Type B pancreatic cell (in vitro differentiated cells): Measurements from ENCODE around the gene PSIP1. TPM values are rescaled to one million over a fixed set of nuclear protein-coding genes. Genes with fewer than 3 reads are reported as not detected.
A peak's percentile ranks its signal among the peaks of the same experiment; 100 is the strongest.

Experiments
- DNase-seq: peaks from one replicate; pipeline ENCODE4 v3.0.0; 2021; ENCODE audit warnings: mixed read lengths; ENCODE audit not compliant: unreplicated experiment; ENCODE audit errors: extremely low spot score
- H3K27ac Mint-ChIP-seq: 2 replicates; pipeline ENCODE4 v1.8.0; 2021; ENCODE audit warnings: mild to moderate bottlenecking, mixed read lengths
- H3K27me3 Mint-ChIP-seq: 2 replicates; pipeline ENCODE4 v1.8.0; 2021; ENCODE audit warnings: mixed read lengths
- H3K36me3 Mint-ChIP-seq: 2 replicates; pipeline ENCODE4 v1.8.0; 2021; ENCODE audit warnings: mixed read lengths
- H3K4me1 Mint-ChIP-seq: one replicate; pipeline ENCODE4 v1.8.0; 2021; ENCODE audit warnings: mixed read lengths; ENCODE audit not compliant: unreplicated experiment
- H3K4me3 Mint-ChIP-seq: 2 replicates; pipeline ENCODE4 v1.8.0; 2021; ENCODE audit warnings: mild to moderate bottlenecking, mixed read lengths
- H3K9me3 Mint-ChIP-seq: 2 replicates; pipeline ENCODE4 v1.8.0; 2021; ENCODE audit warnings: mixed read lengths
- CTCF ChIP-seq: fragments of 200-600 bp; sonication (generic); conservative IDR thresholded peaks from 2 replicates; pipeline ENCODE4 v1.5.0; 2021; ENCODE audit warnings: antibody characterized with exemption, mild to moderate bottlenecking
- total RNA-seq: library from RNA; stranded (reverse); gene quantifications from 2 replicates; pipeline ENCODE4 v1.2.1, GENCODE V29; 2021; ENCODE audit warnings: low replicate concordance

The PSIP1 gene
- total RNA-seq, 1 donor from 2014 or later, result 117 TPM

GRCh38 chr9:15501179-15501578, 9.6 kb downstream of the PSIP1 start:
- DNase-seq, result no peak
- Mint-ChIP-seq H3K36me3 (peaks cover 34% of the 10 kb centered on the region), H3K27ac (peak overlapping the region; percentile 8), H3K4me3 (no peak overlapping the region), H3K27me3 (no peaks in the 10 kb centered on the region), H3K4me1 (peaks cover 15% of the 10 kb centered on the region), H3K9me3 (no peaks in the 10 kb centered on the region)
- no peak for TF ChIP-seq CTCF

GRCh38 chr9:15499139-15499538, 11.6 kb downstream of the PSIP1 start:
- Mint-ChIP-seq H3K9me3 (no peaks in the 10 kb centered on the region), H3K27ac (peak overlapping the region; percentile 10), H3K36me3 (peaks cover 36% of the 10 kb centered on the region), H3K4me1 (peaks cover 15% of the 10 kb centered on the region), H3K27me3 (no peaks in the 10 kb centered on the region), H3K4me3 (no peak overlapping the region)
- DNase-seq, result no peak
- no peak for TF ChIP-seq CTCF

- Mint-ChIP-seq H3K36me3 (peaks cover 39% of the 10 kb centered on the region), H3K4me3 (peak overlapping the region; percentile 76), H3K27ac (peak overlapping the region; percentile 84), H3K27me3 (no peaks in the 10 kb centered on the region), H3K9me3 (no peaks in the 10 kb centered on the region), H3K4me1 (peaks cover 15% of the 10 kb centered on the region)
- no peak for DNase-seq
- TF ChIP-seq CTCF, result peak; percentile 18
Observed at GRCh38 chr9:15498246-15498995, 12.3 kb downstream of the PSIP1 start.

- DNase-seq, result no peak
- no peak for TF ChIP-seq CTCF
- H3K4me1 Mint-ChIP-seq, result no peaks in the 10 kb centered on the region
- no peak overlapping the region for H3K4me3 Mint-ChIP-seq
- H3K27ac Mint-ChIP-seq, result no peak overlapping the region
- peaks cover 39% of the 10 kb centered on the region for H3K36me3 Mint-ChIP-seq
- no peaks in the 10 kb centered on the region for H3K27me3 Mint-ChIP-seq
- H3K9me3 Mint-ChIP-seq, result peaks cover 5% of the 10 kb centered on the region
Observed at GRCh38 chr9:15492485-15493150, 18.2 kb downstream of the PSIP1 start.

GRCh38 chr9:15491950-15492349, 18.8 kb downstream of the PSIP1 start:
- no peak for DNase-seq
- Mint-ChIP-seq H3K27ac (no peak overlapping the region), H3K27me3 (no peaks in the 10 kb centered on the region), H3K4me1 (no peaks in the 10 kb centered on the region), H3K4me3 (peak overlapping the region; percentile 8), H3K36me3 (peaks cover 40% of the 10 kb centered on the region), H3K9me3 (peaks cover 5% of the 10 kb centered on the region)
- TF ChIP-seq CTCF, result no peak
